ENCODE results near the gene WDR82. TPM values are rescaled to one million over a fixed set of nuclear protein-coding genes. Genes with fewer than 3 reads are reported as not detected.

WDR82 gene
- total and polyA plus RNA-seq, 7 donors = 22.2 to 54.9 (median 46.8) TPM

- Histone ChIP-seq H3K36me3 (peaks cover 53 to 76% (median 67%) of the 10 kb centered on the region in 4 donors), H3K4me1 (peaks cover 0 to 21% (median 16%) of the 10 kb centered on the region in 4 donors), H3K4me3 (no peak overlapping the region), H3K27me3 (no peaks in the 10 kb centered on the region), H3K9me3 (no peaks in the 10 kb centered on the region), H3K27ac (no peak overlapping the region)
- no peak for TF ChIP-seq CTCF (IDR thresholded peaks at IDR 0.05)
- TF ChIP-seq POLR2AphosphoS5 (IDR thresholded peaks at IDR 0.05) = no peak
- no peak for TF ChIP-seq POLR2A (IDR thresholded peaks at IDR 0.05)
- TF ChIP-seq EP300 (IDR thresholded peaks at IDR 0.05) = no peak
- intact Hi-C loops (cut with DNase I) = no loop called here
- DNase-seq = no peak
- 60 to 90% methylated on average over 8 of the region's 8 CpGs for WGBS, 2 donors
Measured at GRCh38 chr3:52213005-52213404, 65.4 kb downstream of the WDR82 start.

- no peak overlapping the region for H3K4me3 ChIP-seq
- DNase-seq = no peak
- peaks cover 0 to 5% (median 3%) of the 10 kb centered on the region in 4 donors for H3K4me1 ChIP-seq
- no peaks in the 10 kb centered on the region for H3K27me3 ChIP-seq
- 95 to 97% methylated on average over 18 of the region's 18 CpGs for WGBS, 2 donors
- H3K9me3 ChIP-seq = no peaks in the 10 kb centered on the region
- H3K36me3 ChIP-seq = peaks cover 60 to 92% (median 82%) of the 10 kb centered on the region in 4 donors
- no peak overlapping the region for H3K27ac ChIP-seq
- no peak for TF ChIP-seq EP300 (IDR thresholded peaks at IDR 0.05)
- intact Hi-C loops (cut with DNase I) = no loop called here
Measured at GRCh38 chr3:52211268-52211891, 67.1 kb downstream of the WDR82 start.

- 29 to 68% methylated on average over 6 of the region's 6 CpGs for WGBS, 2 donors
- peaks cover 60 to 100% (median 88%) of the 10 kb centered on the region in 4 donors for H3K36me3 ChIP-seq
Measured at GRCh38 chr3:52210550-52211046, 67.9 kb downstream of the WDR82 start.

GRCh38 chr3:52210037-52210436, 68.4 kb downstream of the WDR82 start:
- DNase-seq = no peak
- no peaks in the 10 kb centered on the region for H3K27me3 ChIP-seq
- TF ChIP-seq EP300 (IDR thresholded peaks at IDR 0.05) (no peak), CTCF (IDR thresholded peaks at IDR 0.05) (no peak), POLR2A (IDR thresholded peaks at IDR 0.05) (no peak), POLR2AphosphoS5 (IDR thresholded peaks at IDR 0.05) (no peak)
- H3K36me3 ChIP-seq = peaks cover 61 to 100% (median 90%) of the 10 kb centered on the region in 4 donors
- intact Hi-C loops (cut with DNase I) = no loop called here
- H3K4me1 ChIP-seq = no peaks in the 10 kb centered on the region
- no peak overlapping the region for H3K4me3 ChIP-seq
- no peak overlapping the region for H3K27ac ChIP-seq
- H3K9me3 ChIP-seq = no peaks in the 10 kb centered on the region

More at GRCh38 chr3:52210550-52211046, 67.9 kb downstream of the WDR82 start:
- H3K27me3 ChIP-seq = no peaks in the 10 kb centered on the region
- no peak overlapping the region for H3K4me3 ChIP-seq
- intact Hi-C loops (cut with DNase I) = no loop called here
- TF ChIP-seq CTCF (IDR thresholded peaks at IDR 0.05) (no peak), POLR2AphosphoS5 (IDR thresholded peaks at IDR 0.05) (no peak), POLR2A (IDR thresholded peaks at IDR 0.05) (no peak), EP300 (IDR thresholded peaks at IDR 0.05) (no peak)
- H3K27ac ChIP-seq = no peak overlapping the region
- no peaks in the 10 kb centered on the region for H3K9me3 ChIP-seq
- DNase-seq = no peak
- H3K4me1 ChIP-seq = no peaks in the 10 kb centered on the region

- WGBS, 2 donors = 91 to 96% methylated on average over 4 of the region's 4 CpGs
- no peak for TF ChIP-seq POLR2A (IDR thresholded peaks at IDR 0.05)
- TF ChIP-seq POLR2AphosphoS5 (IDR thresholded peaks at IDR 0.05) = no peak
- no peak for TF ChIP-seq CTCF (IDR thresholded peaks at IDR 0.05)
- no peak for TF ChIP-seq EP300 (IDR thresholded peaks at IDR 0.05)
Measured at GRCh38 chr3:52208556-52208955, 69.9 kb downstream of the WDR82 start.

More at GRCh38 chr3:52208556-52208955, 69.9 kb downstream of the WDR82 start:
- no peaks in the 10 kb centered on the region for H3K9me3 ChIP-seq
- H3K4me1 ChIP-seq = no peaks in the 10 kb centered on the region
- no peaks in the 10 kb centered on the region for H3K27me3 ChIP-seq
- DNase-seq = no peak
- H3K27ac ChIP-seq = no peak overlapping the region
- no peak overlapping the region for H3K4me3 ChIP-seq
- intact Hi-C loops (cut with DNase I) = no loop called here
- H3K36me3 ChIP-seq = peaks cover 58 to 100% (median 91%) of the 10 kb centered on the region in 4 donors
